ENCODE measurements around the gene MYO15A.

- TF ChIP-seq GATA2 (IDR thresholded peaks at IDR 0.05; ENCODE audit: low read depth, low read length): no peak; the same call in 1 of the 2 replicates
- TF ChIP-seq GATA3 (IDR thresholded peaks at IDR 0.05; ENCODE audit: low read depth, low read length): no peak
These were observed 74.4 kb downstream of the MYO15A start for GRCh38 chr17:18182978-18183333.

Data from SH-SY5Y (cell line).